K562 (cell line): ENCODE measurements around the gene ARSJ. TPM values are rescaled to one million over a fixed set of nuclear protein-coding genes. Genes with fewer than 3 reads are reported as not detected.

Experiments
- ATAC-seq: fragments of 200-7000 bp; cut with Tn5 transposase; 3 replicates; pipeline ENCODE4 v1.9.1; 2020; ENCODE audit warnings: moderate library complexity
- BruUV-seq: library from RNA; stranded (reverse); fragments of 400-500 nt; replicated peaks from 2 replicates; lab custom pipeline; 2021; lab: Mats Ljungman, UMichigan
- CTCF ChIA-PET: fragments of 300-600 bp; formaldehyde crosslinking; extraction: SDS; loops from one replicate; lab custom pipeline; 2021; ENCODE audit warnings: low intra/inter-chr PET ratio; lab: Yijun Ruan, JAX
- POLR2A ChIA-PET: fragments of 300-600, 350-650 bp; sonication (Branson Sonifier 250); formaldehyde crosslinking; extraction: SDS; loops from one replicate; lab custom pipeline; 2021; ENCODE audit warnings: antibody characterized with exemption, inconsistent platforms; lab: Yijun Ruan, JAX
- DNase-seq, 4 experiments: peaks; one replicate each; pipeline versions ENCODE4 v3.0.0 to v3.0.0-alpha.2; 2011 to 2018; ENCODE audit warnings: low spot score in 3 of 4, mixed read lengths in 3 of 4; ENCODE audit errors: extremely low read depth in 1 of 4
- FAIRE-seq: peaks from 2 replicates; lab custom pipeline; 2011; peaks lifted over from hg19 to GRCh38; lab: Jason Lieb, UNC
- H2AFZ ChIP-seq: 2 replicates; pipeline ENCODE4 v1.6.0; 2011; ENCODE audit warnings: low read depth, low read length, control low read depth, inconsistent platforms
- H3K27ac ChIP-seq: fragments of 200-600 bp; 3 replicates; pipeline ENCODE4 v1.8.0; 2011; ENCODE audit warnings: low read depth, mild to moderate bottlenecking, control low read depth, inconsistent platforms, low read length, moderate library complexity, mixed read lengths; ENCODE audit errors: extremely low read depth
- H3K27me3 ChIP-seq, 2 experiments: fragments of 300-600 bp in 1 of 2; 2 replicates in 1 of 2; 3 replicates in 1 of 2; pipeline versions ENCODE4 v1.6.0 to v1.8.0; 2011; ENCODE audit warnings: inconsistent platforms in 2 of 2, low read length in 2 of 2, mild to moderate bottlenecking in 1 of 2, mixed read lengths in 1 of 2, moderate library complexity in 1 of 2; ENCODE audit not compliant: control insufficient read depth in 2 of 2, insufficient read depth in 2 of 2
- H3K36me3 ChIP-seq: fragments of 300-600 bp; 3 replicates; pipeline ENCODE4 v1.8.0; 2011; ENCODE audit warnings: mild to moderate bottlenecking, low read length, inconsistent platforms; ENCODE audit not compliant: control insufficient read depth, insufficient read depth
- H3K4me1 ChIP-seq, 2 experiments: fragments of 200-600 bp in 1 of 2; replicated peaks in 1 of 2; 2 replicates in 1 of 2; 3 replicates in 1 of 2; pipeline versions ENCODE4 v1.5.1 to v1.8.0; 2011; ENCODE audit warnings: inconsistent platforms in 2 of 2, low read length in 2 of 2, mild to moderate bottlenecking in 1 of 2, mixed read lengths in 1 of 2, moderate library complexity in 1 of 2; ENCODE audit not compliant: control insufficient read depth in 2 of 2, insufficient read depth in 2 of 2
- H3K4me2 ChIP-seq: 2 replicates; pipeline ENCODE4 v1.6.1; 2011; ENCODE audit warnings: low read length, control low read depth, inconsistent platforms, mixed read lengths; ENCODE audit not compliant: insufficient read depth
- H3K4me3 ChIP-seq: fragments of 200-600 bp; sonication (generic), shearing (Covaris generic); 2 replicates; pipeline ENCODE4 v1.5.1; 2016; ENCODE audit warnings: control low read depth, inconsistent platforms
- H3K79me2 ChIP-seq: fragments of 200-600 bp; 3 replicates; pipeline ENCODE4 v1.8.0; 2011; ENCODE audit warnings: low read length, inconsistent platforms; ENCODE audit not compliant: control insufficient read depth, insufficient read depth
- H3K9ac ChIP-seq, 2 experiments: 2 replicates each; pipeline versions ENCODE4 v1.6.0 to v1.6.1; 2011; ENCODE audit warnings: low read depth in 2 of 2, low read length in 2 of 2, control low read depth in 1 of 2, inconsistent platforms in 1 of 2, mild to moderate bottlenecking in 1 of 2, mixed read lengths in 1 of 2; ENCODE audit not compliant: insufficient read depth in 1 of 2
- H3K9me1 ChIP-seq: one replicate; pipeline ENCODE4 v1.6.0; 2011; ENCODE audit warnings: inconsistent platforms, mild to moderate bottlenecking, low read length, moderate library complexity; ENCODE audit not compliant: control insufficient read depth, insufficient read depth
- H3K9me3 ChIP-seq: replicated peaks from 2 replicates; pipeline ENCODE4 v1.5.1; 2011; ENCODE audit warnings: low read depth, low read length, inconsistent platforms; ENCODE audit not compliant: control insufficient read depth, insufficient read depth
- H4K20me1 ChIP-seq: replicated peaks from 2 replicates; pipeline ENCODE4 v1.6.1; 2011; ENCODE audit warnings: low read length, inconsistent platforms, mixed read lengths; ENCODE audit not compliant: control insufficient read depth, insufficient read depth
- C11orf30 ChIP-seq: fragments of 450-650 bp; IDR thresholded peaks from 2 replicates; pipeline ENCODE4 v1.6.1; 2016; ENCODE audit warnings: low read depth, mild to moderate bottlenecking
- CHD1 ChIP-seq: fragments of 200-600 bp; sonication (generic); IDR thresholded peaks from one replicate; pipeline ENCODE4 v1.6.1; 2012; ENCODE audit warnings: mild to moderate bottlenecking, moderate library complexity, low read length, inconsistent platforms
- FIP1L1 ChIP-seq: fragments of 200-400 bp; formaldehyde crosslinking; IDR thresholded peaks from 2 replicates; pipeline ENCODE4 v1.6.1; 2018; ENCODE audit warnings: mild to moderate bottlenecking, low read depth, low read length; ENCODE audit not compliant: poor library complexity, severe bottlenecking
- GATAD2A ChIP-seq: fragments of 450-650 bp; IDR thresholded peaks from 2 replicates; pipeline ENCODE4 v1.6.1; 2017
- IRF2 ChIP-seq: sonication (generic); formaldehyde crosslinking; IDR thresholded peaks from 2 replicates; pipeline ENCODE4 v1.8.1; 2022; ENCODE audit warnings: mild to moderate bottlenecking, missing genetic modification reagents
- MAFG ChIP-seq: fragments of 450-650 bp; conservative IDR thresholded peaks from 2 replicates; pipeline ENCODE4 v1.6.1; 2016; ENCODE audit warnings: missing genetic modification characterization, missing compliant biosample characterization
- SIX5 ChIP-seq, 2 experiments: IDR thresholded peaks; 2 replicates each; pipeline ENCODE4 v1.6.1; 2011; ENCODE audit warnings: low read length in 2 of 2, borderline replicate concordance in 1 of 2, low read depth in 1 of 2, mild to moderate bottlenecking in 1 of 2, moderate library complexity in 1 of 2; ENCODE audit not compliant: insufficient read depth in 1 of 2
- SNRNP70 ChIP-seq: fragments of 200-400 bp; formaldehyde crosslinking; optimal IDR thresholded peaks from 2 replicates; pipeline ENCODE3; 2017; ENCODE audit warnings: low read depth, low read length
- ZC3H4 ChIP-seq: sonication (generic); formaldehyde crosslinking; IDR thresholded peaks from 2 replicates; pipeline ENCODE4 v1.9.0; 2021; ENCODE audit warnings: missing genetic modification reagents, borderline replicate concordance
- WGBS: fragments of 100-300 bp; shearing (Covaris generic); methylation state at CpG from one replicate; pipeline ENCODE4 v1.1.6; 2016; ENCODE audit warnings: low coverage, mixed read lengths; ENCODE audit not compliant: insufficient coverage; ENCODE audit errors: missing lambda C conversion rate; 5-methylcytosine and 5-hydroxymethylcytosine counted together
- in situ Hi-C: fragments of 300-500 bp; cut with MboI; formaldehyde crosslinking; loops from 4 replicates; pipeline ENCODE4 v1.15.0; 2018; ENCODE audit warnings: inconsistent platforms, mixed read lengths
- intact Hi-C: fragments of 100-400 bp; cut with micrococcal nuclease; formaldehyde crosslinking; loops from 2 replicates; pipeline ENCODE4 v1.14.2; 2022
- polyA plus RNA-seq, 8 experiments: library from polyadenylated mRNA; depleted of rRNA in 4 of 8; stranded (reverse) in 5 of 8; unstranded in 3 of 8; fragments of >200 nt; fragmentation: Nextera tagmentation in 2 of 8; fragmentation: Illumina TruSeq in 1 of 8; extraction: Ambion mirVana in 2 of 8; extraction: Trizol in 1 of 8; gene quantifications; 2 replicates each; pipeline versions ENCODE4 v1.2.1 to v1.2.3, GENCODE V29; 2011 to 2014; ENCODE audit warnings: inconsistent platforms in 1 of 8, missing spikeins in 1 of 8
- total RNA-seq, 7 experiments: library from RNA; depleted of rRNA in 6 of 7; stranded (reverse); fragments of >200 nt in 6 of 7; fragmentation: Illumina TruSeq in 2 of 7; extraction: Trizol in 2 of 7; gene quantifications; 2 replicates each; pipeline versions ENCODE4 v1.2.1 to v1.2.3, GENCODE V29; 2011 to 2021; ENCODE audit warnings: low replicate concordance in 1 of 7
- TF ChIP-seq, protein P1 (sequence below): fragments of 150-350 bp; IDR thresholded peaks from 2 replicates; pipeline ENCODE4 v1.6.1; 2014; ENCODE audit warnings: low read depth, mild to moderate bottlenecking, low read length, borderline replicate concordance

The ARSJ gene
- total and polyA plus RNA-seq, 9 of the 15 experiments (the other 6 are each of a cell fraction or from before 2014, with no cell fraction given): not detected

DNA sequence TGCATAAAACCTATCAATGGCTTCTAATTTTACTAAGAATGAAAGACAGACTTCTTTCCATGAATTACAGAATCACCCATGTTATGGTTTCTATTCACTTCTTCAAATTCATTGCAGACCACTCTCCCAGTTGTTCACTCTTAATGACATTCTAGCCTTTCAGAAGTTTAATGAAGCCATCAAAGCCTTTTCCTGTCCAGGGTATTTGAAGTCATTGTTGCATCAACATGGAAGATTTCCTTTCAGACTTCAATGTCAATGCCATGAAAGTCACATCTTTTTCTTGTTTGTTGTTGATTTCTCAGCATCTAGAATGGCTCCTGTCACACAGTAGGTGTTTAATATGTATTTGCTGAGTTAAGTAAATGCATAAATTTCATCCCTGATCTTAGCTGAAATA is 48.1 kb upstream of the ARSJ start (continued):
- TF ChIP-seq C11orf30: no peak
- no peak for TF ChIP-seq ZC3H4 (CRISPR knock-in tag)
- TF ChIP-seq FIP1L1: no peak
- TF ChIP-seq IRF2 (CRISPR knock-in tag): no peak
- no peak for TF ChIP-seq GATAD2A
- TF ChIP-seq MAFG (tag): no peak
- TF ChIP-seq CHD1: no peak
- TF ChIP-seq, protein P1, sequence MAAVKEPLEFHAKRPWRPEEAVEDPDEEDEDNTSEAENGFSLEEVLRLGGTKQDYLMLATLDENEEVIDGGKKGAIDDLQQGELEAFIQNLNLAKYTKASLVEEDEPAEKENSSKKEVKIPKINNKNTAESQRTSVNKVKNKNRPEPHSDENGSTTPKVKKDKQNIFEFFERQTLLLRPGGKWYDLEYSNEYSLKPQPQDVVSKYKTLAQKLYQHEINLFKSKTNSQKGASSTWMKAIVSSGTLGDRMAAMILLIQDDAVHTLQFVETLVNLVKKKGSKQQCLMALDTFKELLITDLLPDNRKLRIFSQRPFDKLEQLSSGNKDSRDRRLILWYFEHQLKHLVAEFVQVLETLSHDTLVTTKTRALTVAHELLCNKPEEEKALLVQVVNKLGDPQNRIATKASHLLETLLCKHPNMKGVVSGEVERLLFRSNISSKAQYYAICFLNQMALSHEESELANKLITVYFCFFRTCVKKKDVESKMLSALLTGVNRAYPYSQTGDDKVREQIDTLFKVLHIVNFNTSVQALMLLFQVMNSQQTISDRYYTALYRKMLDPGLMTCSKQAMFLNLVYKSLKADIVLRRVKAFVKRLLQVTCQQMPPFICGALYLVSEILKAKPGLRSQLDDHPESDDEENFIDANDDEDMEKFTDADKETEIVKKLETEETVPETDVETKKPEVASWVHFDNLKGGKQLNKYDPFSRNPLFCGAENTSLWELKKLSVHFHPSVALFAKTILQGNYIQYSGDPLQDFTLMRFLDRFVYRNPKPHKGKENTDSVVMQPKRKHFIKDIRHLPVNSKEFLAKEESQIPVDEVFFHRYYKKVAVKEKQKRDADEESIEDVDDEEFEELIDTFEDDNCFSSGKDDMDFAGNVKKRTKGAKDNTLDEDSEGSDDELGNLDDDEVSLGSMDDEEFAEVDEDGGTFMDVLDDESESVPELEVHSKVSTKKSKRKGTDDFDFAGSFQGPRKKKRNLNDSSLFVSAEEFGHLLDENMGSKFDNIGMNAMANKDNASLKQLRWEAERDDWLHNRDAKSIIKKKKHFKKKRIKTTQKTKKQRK: no peak

GRCh38 chr4:114026447-114026846 is 47.0 kb upstream of the ARSJ start:
- WGBS: 4% methylated on average over 3 of the region's 3 CpGs
- FAIRE-seq (no peak), ATAC-seq (no peak), DNase-seq (no peak)
- no peaks in the 10 kb centered on the region for H4K20me1 ChIP-seq
- no peak overlapping the region for H2AFZ ChIP-seq
- no peaks in the 10 kb centered on the region for H3K9me3 ChIP-seq
- H3K4me1 ChIP-seq: no peaks in the 10 kb centered on the region
- no peaks in the 10 kb centered on the region for H3K27me3 ChIP-seq
- in situ Hi-C loops: no loop called here
- H3K9me1 ChIP-seq: no peaks in the 10 kb centered on the region
- BruUV-seq: no TSS peak
- no peak overlapping the region for H3K27ac ChIP-seq
- H3K4me3 ChIP-seq: no peak overlapping the region
- H3K36me3 ChIP-seq: no peaks in the 10 kb centered on the region
- no peaks in the 10 kb centered on the region for H3K79me2 ChIP-seq
- intact Hi-C loops: no loop called here
- no peak overlapping the region for H3K9ac ChIP-seq
- ChIA-PET CTCF (no interaction called here), POLR2A (no interaction called here)
- no peak overlapping the region for H3K4me2 ChIP-seq
- TF ChIP-seq SNRNP70 (no peak), SIX5 (IDR thresholded peaks at IDR 0.05; ENCODE audit: borderline replicate concordance in 1 of 2, insufficient read depth in 1 of 2, low read depth in 1 of 2, low read length in 2 of 2) (no peak)
